ENCODE results near the gene PSAPL1. TPM values are rescaled to one million over a fixed set of nuclear protein-coding genes. Genes with fewer than 3 reads are reported as not detected.

PSAPL1 gene
- total and polyA plus RNA-seq, 5 experiments from 2014 or later = not detected

- Mint-ChIP-seq H3K4me1 (no peaks in the 10 kb centered on the region), H3K36me3 (peaks cover 0 to 31% (median 6%) of the 10 kb centered on the region in 3 donors), H3K4me3 (no peak overlapping the region), H3K27ac (no peak overlapping the region), H3K27me3 (peaks cover 2 to 32% (median 17%) of the 10 kb centered on the region in 5 donors), H3K9me3 (peaks cover 9 to 56% (median 29%) of the 10 kb centered on the region in 9 donors)
- ATAC-seq (no peak), DNase-seq (no peak)
- POLR2A ChIA-PET = no interaction called here
These were observed 26.6 kb downstream of the PSAPL1 start for GRCh38 chr4:7408166-7408565.

DNA sequence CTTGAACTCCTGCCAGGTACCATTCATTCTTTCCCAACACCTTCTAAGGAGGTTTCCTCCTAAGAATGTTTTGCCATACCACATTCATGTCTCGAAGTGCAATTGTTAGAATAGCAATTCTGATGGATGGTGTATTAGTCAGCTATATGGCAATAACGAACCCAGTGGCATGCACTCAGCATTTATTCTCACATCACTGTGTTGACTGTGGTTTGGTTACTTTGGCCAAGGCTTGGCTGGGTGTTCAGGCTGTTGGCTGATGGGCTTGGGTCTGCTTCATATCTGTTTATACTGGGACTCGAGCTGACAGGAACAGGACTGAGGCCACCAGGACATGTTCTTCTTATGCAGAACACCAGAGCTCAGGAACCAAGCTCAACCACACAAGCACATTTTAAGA, 31.7 kb downstream of the PSAPL1 start:
- ATAC-seq (no peak), DNase-seq (no peak)
- Mint-ChIP-seq H3K27ac (no peak overlapping the region), H3K4me3 (no peak overlapping the region), H3K36me3 (peaks cover 0 to 10% (median 0%) of the 10 kb centered on the region in 3 donors), H3K27me3 (peaks cover 12 to 29% (median 16%) of the 10 kb centered on the region in 5 donors), H3K9me3 (peaks cover 0 to 31% (median 17%) of the 10 kb centered on the region in 9 donors), H3K4me1 (no peaks in the 10 kb centered on the region)
- POLR2A ChIA-PET = no interaction called here

DNA sequence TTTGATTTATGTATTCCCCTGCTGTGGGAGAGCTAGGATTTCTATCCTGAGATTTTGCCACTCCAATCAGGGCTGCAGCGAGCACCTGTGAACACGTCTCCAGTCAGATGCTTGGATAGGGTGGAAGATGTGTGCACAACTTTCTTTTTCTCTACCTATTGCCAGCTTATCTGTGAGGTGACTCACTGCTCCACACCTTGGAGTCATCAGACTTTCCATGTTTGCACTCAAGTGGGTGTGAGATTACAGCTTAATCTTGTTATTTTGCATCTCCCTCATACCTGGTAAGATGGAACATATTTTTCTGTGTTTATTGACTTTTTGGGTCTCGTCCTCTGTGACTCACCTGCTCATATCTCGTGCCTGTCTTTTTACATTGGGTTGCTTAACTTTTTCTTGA, 32.2 kb downstream of the PSAPL1 start:
- DNase-seq (no peak), ATAC-seq (no peak)
- POLR2A ChIA-PET = no interaction called here
- peaks cover 0 to 8% (median 0%) of the 10 kb centered on the region in 3 donors for H3K36me3 Mint-ChIP-seq
- peaks cover 12 to 29% (median 18%) of the 10 kb centered on the region in 5 donors for H3K27me3 Mint-ChIP-seq
- peaks cover 0 to 27% (median 14%) of the 10 kb centered on the region in 9 donors for H3K9me3 Mint-ChIP-seq
- H3K4me3 Mint-ChIP-seq = no peak overlapping the region
- H3K27ac Mint-ChIP-seq = no peak overlapping the region
- H3K4me1 Mint-ChIP-seq = no peaks in the 10 kb centered on the region

- no peak overlapping the region for H3K4me3 Mint-ChIP-seq
- DNase-seq (no peak), ATAC-seq (no peak)
- H3K27me3 Mint-ChIP-seq = peaks cover 11 to 23% (median 15%) of the 10 kb centered on the region in 5 donors
- H3K4me1 Mint-ChIP-seq = no peaks in the 10 kb centered on the region
- no peaks in the 10 kb centered on the region for H3K36me3 Mint-ChIP-seq
- H3K27ac Mint-ChIP-seq = peak overlapping the region in 1 of 10 donors; percentile 59
- POLR2A ChIA-PET = no interaction called here
- peaks cover 0 to 15% (median 2%) of the 10 kb centered on the region in 9 donors for H3K9me3 Mint-ChIP-seq
These were observed 33.9 kb downstream of the PSAPL1 start for GRCh38 chr4:7400671-7401298.

DNA sequence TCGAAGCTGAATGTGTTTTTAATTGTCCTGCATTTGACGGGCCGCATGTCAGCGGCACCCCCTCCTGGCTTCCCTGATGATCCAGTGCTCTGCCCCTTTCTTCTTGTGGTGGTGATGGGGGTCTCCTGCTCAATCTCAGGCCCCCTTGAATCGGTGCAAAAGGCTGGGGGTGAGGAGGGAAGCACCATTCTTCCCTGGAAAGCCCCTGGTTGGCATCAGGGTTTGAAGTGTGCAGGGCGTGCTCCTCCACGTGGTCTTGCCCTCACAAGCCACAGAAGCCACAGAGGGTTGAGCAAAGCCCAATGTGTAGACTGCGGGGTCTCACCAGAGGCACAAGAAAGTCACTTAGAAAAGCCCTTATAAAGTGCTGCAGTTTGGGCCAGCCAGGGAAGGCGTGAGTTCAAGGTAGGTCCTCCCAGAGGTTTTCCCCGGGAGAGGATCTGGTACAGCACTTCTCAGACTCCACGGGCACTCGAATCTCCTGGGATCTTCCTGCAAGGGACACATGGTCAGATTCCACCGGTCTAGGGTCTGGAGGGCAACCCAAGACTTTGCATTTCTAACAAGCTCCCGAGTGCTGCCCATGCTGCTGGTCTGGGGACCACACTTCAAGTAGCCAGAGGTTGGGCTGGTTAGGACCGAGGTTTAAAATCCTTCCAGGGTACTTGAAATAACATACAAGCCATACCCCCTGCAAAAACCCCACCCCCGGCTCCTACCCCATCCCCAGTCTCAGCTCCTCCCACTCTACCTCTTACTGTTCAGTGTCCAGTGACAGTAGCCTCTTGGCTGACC, 35.1 kb downstream of the PSAPL1 start:
- H3K9me3 Mint-ChIP-seq = peaks cover 0 to 15% (median 0%) of the 10 kb centered on the region in 9 donors
- no peak overlapping the region for H3K27ac Mint-ChIP-seq
- peaks cover 11 to 21% (median 15%) of the 10 kb centered on the region in 5 donors for H3K27me3 Mint-ChIP-seq
- no peaks in the 10 kb centered on the region for H3K36me3 Mint-ChIP-seq
- no peaks in the 10 kb centered on the region for H3K4me1 Mint-ChIP-seq
- no peak overlapping the region for H3K4me3 Mint-ChIP-seq
- POLR2A ChIA-PET = no interaction called here
- peak in 1 of 10 donors; percentile 53 for DNase-seq
- ATAC-seq = no peak

GRCh38 chr4:7398788-7399439, 35.8 kb downstream of the PSAPL1 start:
- no peak overlapping the region for H3K27ac Mint-ChIP-seq
- H3K9me3 Mint-ChIP-seq = peaks cover 0 to 15% (median 0%) of the 10 kb centered on the region in 9 donors
- no peaks in the 10 kb centered on the region for H3K36me3 Mint-ChIP-seq
- peaks cover 11 to 22% (median 21%) of the 10 kb centered on the region in 5 donors for H3K27me3 Mint-ChIP-seq
- no peaks in the 10 kb centered on the region for H3K4me1 Mint-ChIP-seq
- no peak for ATAC-seq
- H3K4me3 Mint-ChIP-seq = no peak overlapping the region
- POLR2A ChIA-PET = no interaction called here
- DNase-seq = no peak

DNA sequence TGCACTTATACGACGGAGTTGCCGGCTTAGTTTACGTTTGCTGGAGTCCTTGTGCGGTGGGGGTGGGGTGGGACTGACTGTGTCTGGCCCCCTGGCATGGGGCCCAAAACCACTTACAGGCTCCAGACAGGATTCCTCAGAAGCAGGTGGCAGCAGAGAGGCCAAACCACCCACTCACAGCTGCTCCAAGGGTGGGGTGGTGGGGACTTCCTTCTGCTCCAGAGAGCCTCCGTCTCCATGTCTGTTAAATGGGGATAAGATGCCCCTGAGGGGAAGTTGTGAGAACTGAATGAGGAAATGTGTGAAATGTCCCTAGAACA, 36.7 kb downstream of the PSAPL1 start:
- no peaks in the 10 kb centered on the region for H3K36me3 Mint-ChIP-seq
- ATAC-seq (no peak), DNase-seq (no peak)
- H3K27ac Mint-ChIP-seq = no peak overlapping the region
- H3K4me1 Mint-ChIP-seq = no peaks in the 10 kb centered on the region
- peaks cover 11 to 27% (median 22%) of the 10 kb centered on the region in 5 donors for H3K27me3 Mint-ChIP-seq
- H3K9me3 Mint-ChIP-seq = peaks cover 0 to 15% (median 0%) of the 10 kb centered on the region in 9 donors
- POLR2A ChIA-PET = no interaction called here
- H3K4me3 Mint-ChIP-seq = no peak overlapping the region

GRCh38 chr4:7397206-7398103, 37.3 kb downstream of the PSAPL1 start:
- POLR2A ChIA-PET = no interaction called here
- H3K27ac Mint-ChIP-seq = no peak overlapping the region
- H3K4me3 Mint-ChIP-seq = no peak overlapping the region
- no peaks in the 10 kb centered on the region for H3K36me3 Mint-ChIP-seq
- no peak for ATAC-seq
- peaks cover 11 to 33% (median 25%) of the 10 kb centered on the region in 5 donors for H3K27me3 Mint-ChIP-seq
- peak in 1 of 10 donors; percentile 44 for DNase-seq
- peaks cover 0 to 15% (median 0%) of the 10 kb centered on the region in 9 donors for H3K9me3 Mint-ChIP-seq
- no peaks in the 10 kb centered on the region for H3K4me1 Mint-ChIP-seq

DNA sequence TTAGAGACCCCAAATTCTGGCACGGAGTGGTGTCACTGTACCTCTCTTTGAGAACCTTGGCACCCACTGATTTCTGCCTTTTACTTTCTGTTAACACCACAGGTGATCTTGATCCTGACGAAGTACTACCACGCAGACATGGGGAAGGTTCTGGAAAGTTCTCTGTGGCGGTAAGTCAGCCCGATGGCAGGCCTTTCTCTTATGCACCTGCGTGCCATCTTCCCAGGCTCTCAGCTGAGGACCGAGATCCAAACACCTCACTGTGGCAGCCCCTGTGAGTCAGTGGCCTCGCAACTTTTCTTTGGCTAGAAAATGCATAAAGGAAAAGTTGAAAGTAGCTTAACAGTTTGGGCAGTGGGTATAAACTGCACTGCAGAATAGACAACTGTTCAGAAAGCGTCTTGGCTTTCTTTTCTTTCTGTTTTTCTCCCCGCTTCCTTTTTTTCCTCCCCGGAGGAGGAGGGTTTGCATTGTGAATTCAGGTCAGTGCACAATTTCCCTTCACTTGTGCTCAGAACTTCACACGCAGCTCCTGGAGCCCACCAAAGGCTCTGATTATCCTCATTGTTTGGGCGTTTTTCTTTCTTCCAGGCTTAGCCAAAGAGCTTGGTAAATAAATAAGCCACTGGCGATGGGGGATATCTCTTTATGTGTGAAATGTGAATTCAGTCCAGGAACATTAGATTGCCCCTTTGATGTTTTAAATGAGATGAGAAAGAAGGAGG, 38.4 kb downstream of the PSAPL1 start:
- Mint-ChIP-seq H3K4me3 (no peak overlapping the region), H3K27ac (no peak overlapping the region), H3K36me3 (no peaks in the 10 kb centered on the region), H3K9me3 (peaks cover 0 to 13% (median 0%) of the 10 kb centered on the region in 9 donors), H3K4me1 (no peaks in the 10 kb centered on the region), H3K27me3 (peaks cover 11 to 38% (median 27%) of the 10 kb centered on the region in 5 donors)
- ATAC-seq (no peak), DNase-seq (no peak)
- POLR2A ChIA-PET = no interaction called here

DNA sequence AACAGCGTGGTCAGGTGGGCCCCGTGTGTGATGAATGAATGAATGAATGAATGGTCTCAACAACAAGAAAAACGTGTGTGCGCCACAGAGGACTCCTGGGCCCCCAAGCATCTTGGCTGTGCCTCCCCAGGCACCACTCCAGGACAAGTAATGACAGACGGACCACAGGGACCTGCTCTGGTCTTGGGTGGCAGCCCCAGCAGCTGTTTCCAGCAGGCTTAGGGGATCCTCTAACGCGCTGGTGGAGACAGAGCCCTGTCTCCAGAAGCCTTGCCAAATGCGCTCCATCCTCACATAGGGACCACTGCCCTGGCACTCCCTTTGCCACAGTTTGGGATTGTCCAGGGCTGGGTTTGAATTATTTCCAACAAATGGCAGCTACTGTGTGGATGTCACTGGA, 39.1 kb downstream of the PSAPL1 start:
- DNase-seq (peak in 1 of 10 donors; percentile 14), ATAC-seq (no peak)
- Mint-ChIP-seq H3K4me1 (no peaks in the 10 kb centered on the region), H3K27ac (no peak overlapping the region), H3K27me3 (peaks cover 6 to 32% (median 23%) of the 10 kb centered on the region in 5 donors), H3K36me3 (no peaks in the 10 kb centered on the region), H3K9me3 (peaks cover 0 to 6% (median 0%) of the 10 kb centered on the region in 9 donors), H3K4me3 (no peak overlapping the region)
- POLR2A ChIA-PET = no interaction called here

- POLR2A ChIA-PET = no interaction called here
- H3K36me3 Mint-ChIP-seq = no peaks in the 10 kb centered on the region
- peak overlapping the region in 1 of 10 donors; percentile 18 for H3K27ac Mint-ChIP-seq
- no peaks in the 10 kb centered on the region for H3K9me3 Mint-ChIP-seq
- no peaks in the 10 kb centered on the region for H3K4me1 Mint-ChIP-seq
- DNase-seq = peak in 1 of 10 donors; percentile 10
- ATAC-seq = no peak
- H3K27me3 Mint-ChIP-seq = peaks cover 3 to 28% (median 19%) of the 10 kb centered on the region in 5 donors
- no peak overlapping the region for H3K4me3 Mint-ChIP-seq
These were observed 39.9 kb downstream of the PSAPL1 start for GRCh38 chr4:7394681-7395451.

Measured in naive thymus-derived CD8-positive, alpha-beta T cell (primary cell).